HG03135 (cell line): ENCODE data around the gene SCARB1.

Source experiments
- ATAC-seq: cut with Tn5 transposase; IDR thresholded peaks from one replicate; pipeline ENCODE4 v1.9.1; 2021; ENCODE audit warnings: mild to moderate bottlenecking, moderate library complexity; ENCODE audit not compliant: unreplicated experiment

Gene SCARB1

DNA sequence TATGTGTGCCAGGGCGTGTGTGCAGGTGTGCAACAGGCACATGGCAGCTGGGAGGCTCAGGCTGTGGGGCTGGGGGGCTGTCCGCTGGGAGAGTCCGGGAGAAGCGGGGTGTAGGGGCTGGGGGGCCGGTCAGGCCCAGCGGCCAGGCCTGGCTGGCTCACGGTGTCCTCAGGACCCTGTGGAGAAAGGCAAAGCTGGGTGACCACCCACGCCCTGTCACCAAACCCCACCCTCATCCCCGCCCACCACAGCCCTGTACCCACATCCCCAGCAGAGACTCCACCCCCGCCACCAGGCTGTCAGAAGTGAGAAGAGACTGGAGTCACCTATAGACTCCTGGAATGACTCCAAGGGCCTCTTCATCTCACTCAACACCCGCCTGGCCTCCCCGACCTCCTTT is 85.3 kb downstream of the SCARB1 start:
- ATAC-seq: no peak

DNA sequence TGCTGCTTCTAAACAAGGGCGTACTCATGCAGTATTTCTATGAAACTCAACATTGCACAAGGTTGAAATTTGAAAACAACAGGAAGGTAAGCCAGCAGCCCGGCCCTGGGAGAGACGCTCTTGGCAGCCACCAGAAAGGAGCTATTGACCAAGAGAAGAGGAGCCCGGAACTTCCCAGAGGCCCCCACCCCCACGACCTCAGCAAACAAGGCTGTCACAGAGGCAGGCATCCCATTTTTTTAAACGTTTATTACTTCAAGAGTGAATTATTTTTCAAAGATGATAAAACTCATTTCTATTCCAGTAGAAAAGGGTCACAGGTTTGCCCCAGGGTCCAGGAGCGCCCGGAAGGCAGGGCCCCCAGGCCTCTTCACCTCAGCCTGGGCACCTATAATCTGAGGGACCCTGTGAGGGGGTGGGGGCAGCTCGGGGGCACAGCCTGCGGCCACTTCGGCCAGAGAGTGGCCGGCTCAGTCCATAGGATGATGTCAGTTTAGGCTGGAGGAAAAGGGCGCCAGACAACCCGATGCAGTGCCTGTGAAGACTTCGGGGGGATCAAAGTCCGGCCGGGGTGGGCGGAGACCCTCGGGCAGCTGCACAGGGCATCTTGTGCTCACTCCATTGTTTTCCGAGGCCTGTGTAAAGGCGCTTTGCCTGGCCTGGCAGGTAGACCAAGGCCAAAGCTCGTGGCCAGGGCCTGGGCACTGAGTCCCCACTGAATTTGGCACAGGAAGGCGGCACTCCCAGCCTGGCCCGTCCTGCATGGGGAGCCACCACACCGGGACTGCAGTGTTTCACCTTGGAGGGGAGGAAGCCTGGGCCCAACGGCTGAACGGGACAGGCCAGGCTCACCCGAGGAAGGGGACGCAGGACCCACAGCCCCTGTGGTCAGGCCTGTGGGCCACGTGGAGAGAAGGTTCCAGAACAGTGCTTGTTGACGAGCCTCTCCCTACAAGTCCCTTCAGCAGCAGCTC is 86.0 kb downstream of the SCARB1 start:
- no peak for ATAC-seq

DNA sequence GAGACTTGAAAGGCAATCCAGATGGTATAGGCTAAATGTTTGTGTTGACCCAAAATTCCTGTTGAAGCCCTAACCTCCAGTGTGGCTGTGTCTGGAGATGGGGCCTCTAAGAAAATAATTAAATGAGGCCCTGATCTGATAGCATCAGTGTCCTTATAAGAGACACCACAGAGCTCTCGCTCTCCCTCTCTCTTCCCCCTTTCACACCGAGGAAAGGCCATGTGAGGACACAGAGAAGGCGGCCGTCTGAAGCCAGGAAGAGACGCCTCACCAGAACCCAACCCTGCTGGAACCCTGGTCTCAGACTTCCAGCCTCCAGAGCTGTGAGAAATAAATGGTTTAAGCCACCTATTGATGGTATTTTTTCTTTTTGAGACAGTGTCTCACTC is 87.5 kb downstream of the SCARB1 start:
- no peak for ATAC-seq

DNA sequence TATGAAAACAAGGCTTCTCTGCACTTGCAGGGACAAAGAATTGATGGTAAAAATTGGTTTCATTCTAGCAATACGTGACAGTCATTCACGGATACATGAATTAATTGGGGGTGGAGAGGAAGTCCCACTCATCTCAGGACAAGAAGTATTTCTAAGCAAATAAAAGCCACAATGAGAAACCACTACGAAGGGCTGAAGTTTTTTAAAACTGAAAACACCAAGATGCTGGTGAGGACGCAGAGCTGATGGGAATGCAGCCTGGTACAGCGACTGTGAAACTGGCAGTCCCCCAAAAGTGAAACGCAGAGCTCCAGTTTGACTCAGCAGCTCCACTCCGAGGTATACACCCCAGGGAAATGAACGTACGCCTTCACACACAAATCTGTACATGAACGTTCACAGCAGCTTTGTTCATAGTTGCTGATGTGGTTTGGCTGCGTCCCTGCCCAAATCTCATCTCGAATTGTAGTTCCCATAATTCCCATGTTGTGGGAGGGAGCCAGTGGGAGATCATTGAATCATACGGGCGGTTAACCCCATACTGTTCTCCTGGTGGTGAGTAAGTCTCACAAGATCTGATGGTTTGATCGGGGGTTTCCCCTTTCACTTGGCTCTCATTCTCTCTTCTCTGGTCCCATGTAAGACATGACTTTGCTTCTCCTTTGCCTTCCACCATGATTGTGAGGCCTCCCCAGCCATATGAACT is 89.0 kb downstream of the SCARB1 start:
- ATAC-seq: peak; percentile 81

DNA sequence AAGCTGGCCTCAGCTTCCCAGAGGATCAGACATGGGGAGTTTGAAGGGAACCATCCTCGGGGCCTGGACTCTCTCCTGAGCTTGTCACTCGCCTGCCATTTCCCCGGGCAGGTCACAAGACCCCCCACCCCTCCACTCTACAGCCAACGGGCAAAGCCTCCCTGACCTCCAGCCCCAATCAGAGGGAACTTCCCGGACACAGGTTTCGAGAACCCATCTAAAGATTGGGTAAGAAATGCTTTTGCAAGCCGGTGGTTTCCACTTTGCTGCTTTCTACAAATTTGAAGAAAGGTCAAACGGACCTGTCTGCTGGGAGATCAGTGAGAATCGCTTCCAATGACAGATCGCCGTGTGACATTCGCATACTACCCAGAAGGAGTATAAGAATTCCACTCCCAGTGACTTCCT is 89.6 kb downstream of the SCARB1 start:
- ATAC-seq: peak; percentile 32

DNA sequence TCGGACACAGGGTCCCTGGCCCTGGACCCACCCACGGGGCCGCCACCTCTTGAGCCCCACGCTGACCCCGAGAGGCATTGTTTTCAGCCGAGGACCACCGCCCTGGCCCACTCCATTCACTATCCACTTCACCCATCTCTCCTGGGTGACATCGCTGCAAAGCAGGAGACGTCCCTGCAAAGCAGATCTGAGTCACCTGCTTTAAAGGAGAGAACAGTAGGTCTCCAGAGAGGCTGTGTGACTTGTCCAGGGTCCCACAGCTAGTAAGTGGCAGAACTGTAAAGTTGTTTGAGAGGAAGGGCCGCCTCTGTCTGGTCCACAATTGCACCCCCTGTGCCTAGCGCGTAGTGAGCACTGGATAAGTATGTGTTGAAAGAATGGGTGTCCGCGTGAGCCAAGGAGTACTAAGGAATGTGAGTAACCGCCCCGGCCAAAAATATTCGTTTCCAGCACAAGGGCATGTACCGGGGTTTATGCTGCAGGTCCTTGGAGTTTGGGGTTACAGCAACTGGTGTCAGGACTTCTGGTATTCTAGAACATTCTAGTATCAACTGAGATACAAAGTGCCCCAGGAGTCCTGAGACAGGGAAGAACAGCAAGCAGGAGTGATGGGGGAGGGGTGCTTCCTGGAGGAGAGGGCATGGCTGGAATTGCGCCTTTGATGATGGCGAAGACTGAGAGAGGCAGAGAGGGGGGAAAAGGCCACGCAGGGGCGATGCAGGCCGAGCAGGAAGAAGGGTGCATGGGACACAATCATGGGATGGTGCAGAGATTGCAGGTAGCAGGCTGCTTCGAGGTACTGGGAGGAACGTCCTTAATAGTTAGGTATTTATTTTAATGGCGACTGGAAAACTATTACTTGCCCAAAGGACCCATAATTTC is 91.1 kb downstream of the SCARB1 start:
- ATAC-seq: no peak

DNA sequence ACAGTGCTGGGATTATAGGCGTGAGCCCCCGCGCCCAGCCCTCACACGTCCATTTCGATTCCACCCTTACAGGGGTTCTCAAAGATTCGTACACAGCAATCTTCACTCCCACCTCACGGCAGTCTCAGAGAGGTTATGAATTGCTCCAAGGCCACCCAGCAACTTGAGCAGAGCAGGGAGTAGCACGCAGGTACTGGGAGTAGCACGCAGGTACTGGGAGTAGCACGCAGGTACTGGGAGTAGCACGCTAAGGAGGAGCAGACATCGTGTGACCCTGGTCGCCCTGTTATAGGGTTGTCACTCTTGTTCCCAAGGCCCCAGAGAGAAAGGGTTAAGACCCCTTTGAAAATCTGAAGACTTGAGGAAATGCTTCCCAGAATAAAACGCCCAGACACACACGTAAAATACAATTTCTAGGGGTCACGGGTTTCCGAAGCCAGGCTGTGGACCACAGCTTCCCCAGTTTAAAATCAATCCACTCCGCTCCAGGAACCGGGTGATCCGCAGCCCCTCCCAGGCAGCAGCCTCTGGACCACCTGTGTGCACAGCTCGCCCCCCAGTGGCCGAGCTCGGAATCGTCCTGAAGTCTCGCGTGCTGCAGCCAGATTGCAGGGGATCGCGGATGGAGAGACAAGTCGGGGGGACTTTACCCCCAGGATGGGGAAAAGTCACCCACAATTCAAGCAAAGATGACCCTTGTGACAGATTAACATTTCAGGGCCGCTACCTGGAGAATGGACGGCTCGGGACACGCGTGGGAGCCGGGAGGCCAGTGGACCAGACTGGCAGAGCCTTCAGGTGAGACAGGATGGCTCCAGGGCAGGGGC is 92.0 kb downstream of the SCARB1 start:
- ATAC-seq: no peak

DNA sequence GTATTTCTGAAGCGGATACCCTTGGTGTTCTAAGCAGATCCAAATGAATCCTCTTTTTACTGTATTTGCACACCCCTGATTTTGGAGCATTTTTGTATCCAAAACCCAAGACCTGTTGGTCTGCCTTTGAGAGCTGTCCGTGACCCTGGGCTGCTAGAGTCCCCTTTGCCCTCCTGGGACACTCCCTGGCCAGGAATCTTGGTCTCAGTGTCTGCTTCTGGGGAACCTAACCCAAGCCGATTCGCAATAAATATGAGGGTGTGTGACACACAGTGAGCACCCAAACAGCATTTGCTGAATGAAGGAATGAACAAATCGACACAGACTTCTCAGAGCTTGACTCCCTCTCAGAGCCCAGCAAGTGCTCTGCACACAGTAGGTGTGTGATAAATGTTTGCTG is 92.9 kb downstream of the SCARB1 start:
- ATAC-seq: no peak

DNA sequence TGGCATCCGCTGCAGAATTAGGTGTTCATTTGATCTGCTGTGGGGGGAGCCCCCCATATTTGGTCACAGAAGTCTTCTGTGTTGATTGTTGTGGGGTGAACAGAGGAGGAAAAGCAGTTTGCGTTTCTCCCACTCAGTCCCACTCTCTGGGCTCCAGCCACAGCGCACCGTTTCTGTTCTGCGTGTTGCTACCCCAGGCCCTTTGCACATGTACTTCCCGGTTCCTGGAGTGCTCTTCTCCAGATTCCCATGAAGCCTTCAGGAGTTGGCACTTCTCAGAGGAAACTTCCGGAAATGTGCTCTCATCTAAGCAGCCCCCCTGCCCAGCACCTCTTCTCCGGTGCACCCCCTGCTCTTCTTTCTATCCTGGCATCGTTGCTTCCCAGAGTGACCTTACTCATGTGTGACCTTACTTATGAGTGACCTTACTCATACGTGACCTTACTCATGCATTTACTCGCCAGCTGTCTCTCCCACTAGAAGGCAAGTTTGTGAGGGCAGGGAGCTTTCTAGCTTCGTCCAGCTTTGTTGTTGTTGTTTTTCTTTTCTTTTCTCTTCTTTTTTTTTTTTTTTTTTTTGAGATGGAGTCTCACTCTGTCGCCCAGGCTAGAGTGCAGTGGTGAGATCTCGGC is 93.7 kb downstream of the SCARB1 start:
- ATAC-seq: no peak

DNA sequence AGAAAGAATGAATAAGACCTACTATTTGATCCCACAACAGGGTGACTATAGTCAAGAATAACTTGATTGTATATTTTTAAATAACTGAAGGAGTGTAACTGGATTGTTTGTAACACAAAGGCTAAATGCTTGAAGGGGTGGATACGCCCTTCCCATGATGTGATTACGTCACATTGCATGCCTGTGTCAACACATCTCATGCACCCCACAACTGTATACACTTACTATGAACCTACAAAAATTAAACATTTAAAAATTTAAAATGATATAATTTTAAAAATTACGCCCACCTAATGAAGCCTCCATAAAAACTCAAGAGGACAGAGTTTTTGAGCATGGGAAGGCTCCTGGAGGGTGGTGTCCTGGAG is 94.5 kb downstream of the SCARB1 start:
- no peak for ATAC-seq

DNA sequence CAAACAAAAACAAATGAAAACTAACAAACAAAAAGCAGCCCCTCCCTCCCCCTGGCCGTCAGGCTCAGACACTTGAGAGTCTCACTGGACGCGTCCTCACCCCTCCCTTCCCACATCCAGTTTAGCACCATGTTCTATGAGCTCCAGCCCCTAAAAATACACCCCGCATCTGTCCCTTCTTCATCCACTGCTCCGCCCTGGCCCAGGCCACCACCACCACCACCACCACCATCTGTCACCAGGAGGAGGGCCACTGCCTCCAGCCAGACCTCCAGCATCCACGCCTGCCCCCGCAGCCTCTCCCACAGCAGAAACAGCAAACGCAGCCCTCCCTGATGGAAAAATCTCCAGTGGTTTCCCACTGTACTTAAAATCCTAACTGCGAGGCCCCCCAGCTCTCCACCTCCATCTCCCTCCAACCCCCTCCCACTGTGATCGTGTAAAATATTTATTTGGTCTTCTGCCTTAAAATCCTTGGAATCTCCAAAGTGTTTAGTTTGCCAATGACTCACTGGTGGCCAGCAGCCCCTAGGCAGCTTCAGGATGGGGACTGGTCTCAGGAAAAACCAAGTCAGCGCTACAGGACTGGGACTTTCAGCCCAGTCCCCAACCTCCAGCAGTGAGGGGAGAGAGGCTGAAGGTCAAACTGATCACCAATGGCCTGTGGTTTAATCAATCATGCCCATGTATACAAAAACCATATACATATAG is 95.1 kb downstream of the SCARB1 start:
- ATAC-seq: no peak

DNA sequence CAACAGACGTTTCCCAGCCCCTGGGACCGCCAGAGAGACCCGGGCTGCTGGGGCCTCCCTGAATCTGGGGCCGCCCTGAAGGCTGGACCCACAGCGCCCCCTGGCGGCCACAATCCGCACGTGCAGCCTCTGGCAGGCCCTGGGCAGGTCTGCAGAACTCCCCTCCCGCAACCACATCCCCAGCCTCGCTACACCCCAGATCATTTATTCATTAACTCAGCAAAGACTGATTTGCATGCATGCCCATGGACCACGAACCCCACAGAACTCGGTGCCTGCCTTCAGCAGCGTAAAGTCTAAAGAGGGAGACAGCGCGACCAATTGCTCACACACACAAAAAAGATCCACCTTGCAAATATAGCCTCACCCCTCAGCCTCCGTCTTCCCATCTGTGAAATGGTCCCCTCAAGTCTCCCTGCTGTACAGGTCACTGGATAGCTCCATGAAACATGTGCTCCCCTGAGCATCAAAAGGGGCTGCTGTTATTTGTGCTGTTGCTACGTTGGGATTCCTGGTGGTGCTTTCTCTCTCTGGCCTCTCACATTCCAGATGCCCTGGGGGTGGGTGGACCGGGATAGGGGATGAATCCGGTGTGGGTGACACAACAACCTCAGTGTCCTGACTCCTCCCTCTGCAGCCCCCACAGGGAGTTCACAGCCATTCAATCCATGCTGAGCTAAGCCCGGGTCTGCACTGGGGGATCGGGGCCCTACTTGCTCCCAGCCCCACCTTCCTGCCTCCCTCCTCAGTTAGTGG is 96.4 kb downstream of the SCARB1 start:
- peak; percentile 60 for ATAC-seq

DNA sequence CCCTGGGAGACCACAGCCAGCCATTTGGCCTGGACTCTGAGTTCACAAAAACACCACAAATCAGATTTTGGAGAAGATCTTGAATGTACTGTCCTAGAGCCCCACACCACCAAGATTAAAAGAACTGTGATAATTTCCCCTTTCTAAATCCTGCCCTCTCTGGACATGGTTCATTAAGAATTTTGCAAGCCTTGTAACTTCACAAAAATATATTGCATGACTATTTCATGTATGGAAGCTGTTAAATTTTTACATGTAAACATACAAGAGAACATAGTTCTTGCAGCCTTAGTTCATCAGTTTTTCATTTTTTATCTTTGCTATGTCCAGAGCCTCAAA is 97.0 kb downstream of the SCARB1 start:
- peak; percentile 5 for ATAC-seq

DNA sequence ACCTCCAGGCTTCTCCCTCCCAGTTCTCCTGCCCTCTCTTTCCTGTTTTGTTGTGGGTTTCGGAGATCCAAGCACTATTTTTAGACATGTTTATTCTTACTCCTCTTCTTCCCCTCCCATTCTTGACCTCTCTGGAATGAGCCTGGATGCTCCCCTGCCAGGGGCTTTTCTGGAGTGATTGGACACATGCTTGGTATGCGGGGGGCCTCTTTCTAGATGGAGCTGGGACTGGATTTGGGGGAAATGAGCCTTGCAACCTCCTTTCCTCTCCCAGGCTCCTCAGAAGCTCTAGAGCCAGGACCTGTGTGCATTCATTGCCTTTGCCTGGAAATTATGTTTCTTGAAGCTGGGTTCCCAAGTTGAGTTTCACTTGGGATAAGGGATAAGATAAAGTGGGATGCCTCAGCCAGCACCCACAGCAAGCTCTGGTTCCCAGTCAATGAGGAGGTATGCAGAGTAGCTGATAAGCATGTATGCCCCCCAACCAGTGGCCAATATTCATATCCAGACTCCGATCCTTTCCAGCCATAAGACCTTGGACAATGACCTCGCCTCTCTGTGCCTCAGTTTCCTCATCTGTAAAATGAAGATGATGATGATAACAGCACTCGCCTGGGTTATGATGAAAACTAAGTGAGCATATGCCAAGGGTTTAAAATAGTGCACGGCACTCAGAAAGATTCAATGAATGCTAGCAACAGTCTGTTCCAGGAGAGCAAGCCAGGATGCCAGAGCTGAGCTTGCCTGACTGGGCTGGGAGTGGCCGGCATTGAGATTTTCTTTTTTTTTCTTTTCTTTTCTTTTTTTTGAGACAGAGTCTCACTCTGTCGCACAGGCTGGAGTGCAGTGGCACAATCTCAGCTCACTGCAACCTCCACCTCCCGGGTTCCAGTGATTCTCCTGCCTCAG is 97.8 kb downstream of the SCARB1 start:
- no peak for ATAC-seq

DNA sequence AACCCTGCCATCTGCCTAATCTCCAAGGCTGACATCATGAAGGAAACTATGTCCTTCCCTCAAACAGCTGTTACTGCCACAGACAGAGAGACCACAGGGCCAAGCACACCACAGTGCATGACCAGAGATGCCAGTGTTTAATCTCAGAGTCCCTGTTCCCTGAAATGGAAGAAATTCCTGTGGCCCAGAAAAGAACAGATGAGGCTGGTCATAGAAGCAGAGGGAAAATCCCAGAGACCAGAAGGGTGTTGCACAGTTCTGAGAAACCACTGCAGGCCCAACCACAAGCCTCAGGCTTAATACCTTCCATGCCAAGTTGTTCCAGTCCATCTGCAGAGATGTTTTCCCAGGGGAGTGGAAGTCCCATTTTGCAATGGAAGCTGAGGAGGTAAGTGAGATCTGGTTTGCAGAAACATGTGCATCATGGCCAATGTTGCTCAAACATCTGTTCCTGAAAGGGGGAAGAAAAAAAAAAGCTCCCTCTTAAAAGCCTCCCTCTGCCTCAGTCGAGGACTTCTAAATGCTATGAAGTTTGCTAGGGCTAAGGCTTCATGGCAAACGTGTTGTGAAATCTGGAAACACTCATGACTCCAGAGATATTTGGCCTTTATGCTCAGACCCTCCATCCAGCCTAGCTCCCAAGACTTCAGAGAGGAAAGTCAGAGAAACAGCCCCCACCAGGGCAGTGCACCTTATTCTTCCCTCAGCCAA is 98.6 kb downstream of the SCARB1 start:
- no peak for ATAC-seq

DNA sequence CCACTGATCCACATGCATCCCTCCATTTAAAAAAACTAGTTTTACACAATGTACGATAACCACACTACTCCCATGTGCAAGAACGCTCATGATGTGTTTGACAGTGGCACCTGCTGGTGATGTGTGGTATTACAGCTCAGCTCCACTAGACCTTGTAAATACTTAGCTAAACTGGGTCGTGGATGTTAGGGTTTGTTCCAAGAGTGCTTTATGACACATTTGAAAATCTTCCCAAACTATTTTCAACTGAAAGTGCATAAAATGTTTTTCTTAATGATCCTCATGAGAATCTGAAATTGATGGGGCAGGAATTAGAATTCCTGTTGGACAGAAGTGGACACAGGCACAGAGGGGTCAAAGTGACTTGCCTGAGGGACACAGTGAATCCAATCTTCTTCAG is 99.2 kb downstream of the SCARB1 start:
- no peak for ATAC-seq

DNA sequence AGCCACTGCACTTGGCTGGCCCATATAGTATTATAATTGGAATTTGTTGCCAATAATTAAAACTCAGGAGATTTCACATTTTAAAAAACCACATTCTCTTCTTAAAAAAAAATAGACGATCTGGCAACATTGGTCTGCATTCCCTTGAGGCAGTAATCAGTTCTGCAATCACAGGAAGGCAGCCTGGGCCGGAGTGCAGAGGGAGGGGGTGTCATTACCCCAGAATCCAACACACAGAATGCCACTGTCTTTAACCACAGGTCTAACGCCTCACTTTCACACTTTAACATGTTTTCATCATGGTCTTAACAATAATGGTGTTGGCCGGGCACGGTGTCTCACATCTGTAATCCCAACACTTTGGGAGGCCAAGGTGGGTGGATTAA is 100.1 kb downstream of the SCARB1 start:
- ATAC-seq: no peak
